GM12872 (cell line): ENCODE results near the gene ADGRL1.

Source experiments
- TF ChIP-seq, protein P1 (sequence below): IDR thresholded peaks from 3 replicates; pipeline ENCODE4 v1.5.1; 2011; ENCODE audit warnings: low read depth, mild to moderate bottlenecking, low read length, moderate library complexity; ENCODE audit not compliant: insufficient read depth

Gene ADGRL1

DNA sequence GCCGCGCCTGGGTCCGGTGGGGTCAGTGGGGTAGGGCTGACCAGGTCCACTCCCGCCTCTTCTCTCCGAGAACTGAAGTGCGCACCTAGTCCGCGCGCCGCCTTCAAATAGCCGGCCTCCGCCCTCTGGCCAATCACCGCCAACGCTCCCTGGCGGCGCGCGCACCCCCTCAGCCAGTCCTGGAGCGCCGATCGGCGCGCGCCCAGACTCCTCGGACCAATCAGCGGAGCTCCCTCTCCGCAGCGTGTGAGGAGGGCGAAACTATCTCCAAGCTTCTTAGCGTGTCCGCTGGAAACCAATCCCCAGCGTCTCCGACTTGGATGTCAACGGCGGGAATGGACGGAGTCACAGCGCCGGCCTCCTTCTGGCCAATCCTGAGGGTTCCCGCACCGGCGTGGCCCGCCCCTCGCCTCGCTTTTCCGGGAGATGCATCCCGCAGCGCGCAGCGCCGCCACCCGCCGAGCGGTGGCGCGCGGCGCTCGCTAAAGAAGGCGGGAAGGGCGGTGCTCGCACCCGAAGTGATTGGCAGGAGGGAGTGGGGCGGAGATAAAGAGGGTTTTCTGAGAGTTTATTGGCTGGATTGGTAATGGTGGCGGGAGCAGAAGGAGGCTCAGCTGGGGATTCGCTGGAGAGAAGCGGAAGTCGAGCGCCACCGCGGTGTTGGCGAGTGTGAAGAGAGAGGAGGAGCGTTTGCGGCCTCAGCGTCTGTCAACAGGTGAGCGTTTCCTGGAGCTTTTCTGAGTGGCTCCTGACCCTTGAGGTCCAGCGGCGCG, 69.3 kb downstream of the ADGRL1 start, which contains the start of gene ASF1B:
Gene ASF1B, minus strand, starts transcription at position 81 of the 773 bp plus-strand sequence. CDS start 133 bp downstream, outside the sequence.
- TF ChIP-seq, protein P1, sequence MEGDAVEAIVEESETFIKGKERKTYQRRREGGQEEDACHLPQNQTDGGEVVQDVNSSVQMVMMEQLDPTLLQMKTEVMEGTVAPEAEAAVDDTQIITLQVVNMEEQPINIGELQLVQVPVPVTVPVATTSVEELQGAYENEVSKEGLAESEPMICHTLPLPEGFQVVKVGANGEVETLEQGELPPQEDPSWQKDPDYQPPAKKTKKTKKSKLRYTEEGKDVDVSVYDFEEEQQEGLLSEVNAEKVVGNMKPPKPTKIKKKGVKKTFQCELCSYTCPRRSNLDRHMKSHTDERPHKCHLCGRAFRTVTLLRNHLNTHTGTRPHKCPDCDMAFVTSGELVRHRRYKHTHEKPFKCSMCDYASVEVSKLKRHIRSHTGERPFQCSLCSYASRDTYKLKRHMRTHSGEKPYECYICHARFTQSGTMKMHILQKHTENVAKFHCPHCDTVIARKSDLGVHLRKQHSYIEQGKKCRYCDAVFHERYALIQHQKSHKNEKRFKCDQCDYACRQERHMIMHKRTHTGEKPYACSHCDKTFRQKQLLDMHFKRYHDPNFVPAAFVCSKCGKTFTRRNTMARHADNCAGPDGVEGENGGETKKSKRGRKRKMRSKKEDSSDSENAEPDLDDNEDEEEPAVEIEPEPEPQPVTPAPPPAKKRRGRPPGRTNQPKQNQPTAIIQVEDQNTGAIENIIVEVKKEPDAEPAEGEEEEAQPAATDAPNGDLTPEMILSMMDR, result peak; percentile 81

DNA sequence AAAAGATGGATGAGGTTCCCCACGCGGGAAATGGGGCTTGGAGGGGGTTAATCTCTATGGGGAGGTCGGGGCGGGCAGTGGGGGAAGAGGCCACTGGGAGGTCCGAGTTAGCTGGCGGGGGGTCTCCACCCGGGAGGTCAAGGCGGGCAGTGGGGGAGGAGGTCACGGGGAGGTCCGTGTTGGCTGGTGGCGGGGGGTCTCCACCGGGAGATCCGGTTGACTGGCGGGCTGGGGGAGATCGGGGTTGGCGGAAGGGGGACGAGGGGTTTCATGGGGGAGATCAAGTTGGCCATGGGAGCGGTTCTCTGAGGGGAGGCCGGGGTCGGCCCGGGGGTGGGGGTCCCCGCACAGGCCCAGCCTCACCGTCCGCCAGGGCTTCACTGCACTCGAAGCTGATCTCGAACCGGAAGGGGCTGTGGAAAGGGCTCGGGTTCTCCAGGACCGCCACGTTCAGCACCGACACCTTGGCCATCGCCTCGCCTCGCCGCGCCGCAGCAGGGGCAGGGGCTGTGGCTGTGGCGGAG, 69.9 kb downstream of the ADGRL1 start:
- TF ChIP-seq, protein P1, result no peak

DNA sequence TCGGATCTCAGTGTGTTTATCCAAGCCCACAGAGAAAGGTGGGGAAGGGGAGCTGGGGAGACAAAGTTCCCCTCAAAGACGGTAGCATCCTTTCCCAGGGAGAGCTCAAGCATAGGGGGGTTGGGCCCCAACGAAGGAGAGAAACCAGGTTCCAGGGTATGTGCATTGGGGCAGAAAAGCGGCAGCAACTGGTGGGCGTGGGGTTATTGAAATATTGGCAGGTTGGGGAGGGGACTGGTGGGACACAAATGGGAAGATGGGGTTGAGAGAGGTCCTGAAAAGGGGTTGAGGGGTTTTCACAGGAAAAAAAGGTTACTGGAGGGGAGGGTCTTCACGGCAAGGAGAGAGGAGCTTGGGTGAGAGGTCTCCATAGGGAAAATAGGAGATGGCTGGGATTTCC, 70.6 kb downstream of the ADGRL1 start:
- TF ChIP-seq, protein P1, result no peak

DNA sequence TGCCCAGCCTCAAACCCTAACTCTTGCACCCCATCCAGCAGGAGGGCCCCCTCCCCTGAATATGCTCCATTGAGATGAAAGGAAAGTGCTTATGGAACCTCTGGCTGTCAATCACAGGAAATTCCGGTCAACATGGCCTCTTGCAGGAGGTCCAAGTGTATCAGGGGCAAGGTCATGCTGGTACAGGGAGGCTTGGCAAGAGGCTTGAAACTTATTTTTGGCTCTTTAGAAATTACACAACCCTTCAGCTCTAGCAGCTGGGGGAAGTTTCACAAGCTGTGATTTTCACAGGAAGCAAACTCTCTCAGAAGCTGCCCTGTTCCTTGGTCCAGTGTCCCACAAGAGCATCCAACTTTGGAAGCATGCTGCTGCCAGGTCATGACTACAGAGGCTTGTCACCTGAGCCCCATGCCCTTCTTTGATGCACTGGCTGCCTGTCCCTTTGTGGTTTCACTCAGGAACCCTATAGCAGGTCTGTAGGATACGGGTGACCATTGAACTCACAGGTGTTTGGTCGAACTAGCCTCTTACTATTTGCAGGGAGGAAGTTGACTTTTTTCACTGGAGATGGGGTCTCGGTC, 78.0 kb downstream of the ADGRL1 start:
- TF ChIP-seq, protein P1, result no peak

DNA sequence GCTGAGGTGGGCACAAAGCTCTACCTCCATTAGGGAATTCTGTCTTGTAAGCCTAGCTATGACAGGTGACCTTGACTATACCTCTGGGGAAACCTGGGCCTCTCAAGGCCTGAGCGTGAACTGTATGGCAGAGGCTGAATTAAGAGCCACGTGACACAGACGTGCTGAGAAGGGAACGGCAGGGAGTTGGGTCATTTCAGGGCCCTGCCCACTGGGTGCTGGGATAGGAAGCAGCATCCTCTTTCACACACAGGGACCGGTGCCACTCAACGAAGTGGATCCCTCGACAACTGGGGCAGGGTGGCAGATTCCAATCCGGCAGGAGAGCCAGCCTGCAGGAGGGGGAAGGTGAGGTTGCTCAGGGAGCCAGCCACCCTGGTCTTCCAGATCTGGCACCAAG, 78.8 kb downstream of the ADGRL1 start:
- TF ChIP-seq, protein P1, result no peak

DNA sequence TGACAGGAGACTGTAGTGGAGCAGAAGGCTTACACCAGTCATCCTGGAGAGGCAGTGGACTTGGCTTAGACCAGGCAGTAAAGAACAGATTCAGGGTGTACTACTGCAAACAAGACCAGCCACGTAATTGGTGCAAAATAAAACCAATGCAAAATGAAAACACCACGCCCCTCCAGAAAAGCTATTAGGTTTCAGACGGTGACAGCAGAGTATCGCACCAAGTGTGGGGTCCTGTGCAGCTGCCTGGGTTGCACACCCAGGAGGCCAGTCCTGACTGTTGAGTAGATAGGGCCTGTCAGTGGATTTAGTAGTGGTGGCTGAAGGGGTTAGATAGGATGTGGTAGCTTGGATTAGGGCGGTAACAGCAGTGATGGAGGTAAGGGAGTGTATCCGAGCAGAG, 83.0 kb downstream of the ADGRL1 start:
- TF ChIP-seq, protein P1, result no peak

DNA sequence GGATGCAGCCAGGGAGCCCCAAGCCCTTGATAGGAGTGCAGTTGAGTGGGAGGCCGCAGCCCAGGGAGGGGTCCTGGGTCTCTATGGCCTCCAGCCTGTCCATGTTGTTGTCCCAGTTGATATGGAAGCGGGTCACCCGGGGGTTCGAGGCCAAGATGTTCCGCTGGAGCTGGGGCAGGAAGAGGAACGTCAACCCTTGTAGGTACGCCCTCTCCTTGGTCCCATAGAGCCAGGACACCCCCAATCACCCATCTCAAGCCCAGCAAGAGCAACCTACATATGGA, 85.5 kb downstream of the ADGRL1 start:
- TF ChIP-seq, protein P1, result no peak
